HG03139 (cell line): ENCODE results near the gene SYT1.

Experiments
- ATAC-seq: cut with Tn5 transposase; IDR thresholded peaks from one replicate; pipeline ENCODE4 v1.9.1; 2021; ENCODE audit not compliant: unreplicated experiment

Gene SYT1

DNA sequence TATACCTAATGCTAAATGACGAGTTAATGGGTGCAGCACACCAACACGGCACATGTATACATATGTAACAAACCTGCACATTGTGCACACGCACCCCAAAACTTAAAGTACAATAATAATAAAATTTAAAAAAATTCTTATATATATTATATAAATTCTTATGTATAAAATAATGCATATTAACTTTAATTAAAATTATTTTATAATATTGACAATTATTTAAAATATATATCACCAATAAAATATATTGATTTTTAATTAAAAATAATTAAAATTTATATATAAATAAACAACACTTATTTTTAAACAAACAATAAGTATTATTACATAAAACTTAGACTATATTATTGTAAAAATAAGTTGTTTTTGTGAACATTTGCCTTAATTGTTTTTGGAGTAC lies 188.8 kb downstream of the SYT1 start:
- ATAC-seq, result no peak

DNA sequence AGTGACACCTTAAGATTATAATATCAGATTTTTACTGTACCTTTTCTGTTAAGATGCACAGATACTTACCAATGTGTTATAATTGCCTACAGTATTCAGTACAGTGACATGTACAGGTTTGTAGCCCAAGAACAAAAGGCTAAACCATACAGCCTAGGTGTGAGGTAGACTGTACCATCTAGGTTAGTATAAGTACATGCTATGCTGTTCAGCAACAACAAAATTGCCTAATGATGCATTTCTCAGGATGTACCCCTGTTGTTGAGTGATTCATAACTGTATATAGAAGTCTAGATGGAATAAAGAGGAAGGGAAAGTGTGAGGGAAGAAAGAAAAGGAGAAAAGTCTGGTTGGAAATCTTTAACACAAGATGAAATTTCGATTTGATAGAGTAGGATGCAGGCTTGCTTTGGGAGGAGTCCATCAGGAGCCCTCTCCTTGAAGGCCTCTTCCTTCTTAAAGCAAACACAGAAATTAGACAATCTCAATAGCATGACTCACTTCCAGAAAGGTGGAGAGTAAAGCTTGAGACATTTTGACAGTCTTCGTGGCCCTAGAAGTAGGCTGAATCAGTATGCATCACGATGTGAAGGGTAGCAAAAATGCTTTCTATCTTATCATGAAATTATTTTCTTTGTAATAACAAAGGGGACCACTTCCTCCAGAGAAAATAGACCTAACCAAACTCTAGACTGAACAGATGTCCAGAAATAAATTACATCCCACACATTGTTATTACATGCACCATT lies 191.5 kb downstream of the SYT1 start:
- no peak for ATAC-seq

DNA sequence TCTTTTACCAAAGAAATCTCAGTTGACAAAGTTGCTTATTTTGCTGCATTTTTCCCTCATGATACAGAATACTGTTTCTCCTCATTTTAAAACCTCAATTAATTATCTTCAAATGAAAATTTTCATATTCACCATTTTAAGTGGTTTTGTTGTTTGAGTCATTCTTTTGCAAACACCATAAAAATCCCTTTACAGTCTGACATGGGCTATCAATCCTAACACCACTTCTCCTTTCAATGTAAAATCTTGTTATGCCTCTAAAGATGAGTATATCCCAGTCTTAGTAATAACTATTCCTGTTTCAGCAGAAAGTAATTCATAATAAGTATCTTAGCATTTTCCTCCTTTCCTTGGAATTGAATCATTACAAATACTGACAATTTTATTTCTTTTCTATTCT lies 192.2 kb downstream of the SYT1 start:
- ATAC-seq, result no peak

DNA sequence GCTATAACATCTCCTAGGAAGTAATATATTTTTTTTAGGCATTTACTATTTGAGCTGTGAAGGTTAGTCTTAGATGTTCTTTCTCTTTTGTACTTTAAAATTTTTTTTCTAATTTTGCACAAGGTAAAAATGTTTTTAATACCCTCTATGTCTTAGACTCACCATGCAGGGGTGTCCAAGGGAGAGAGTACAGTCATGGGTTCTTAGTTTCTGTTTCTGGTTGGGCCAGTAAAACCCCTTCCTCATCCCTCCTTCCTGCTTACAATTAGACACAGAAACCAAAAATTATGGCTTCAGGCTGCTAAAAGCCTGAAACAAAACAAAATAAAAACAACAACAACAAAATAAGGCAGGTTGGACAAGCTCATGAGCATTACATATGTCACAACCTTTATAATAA lies 193.0 kb downstream of the SYT1 start:
- ATAC-seq, result no peak

DNA sequence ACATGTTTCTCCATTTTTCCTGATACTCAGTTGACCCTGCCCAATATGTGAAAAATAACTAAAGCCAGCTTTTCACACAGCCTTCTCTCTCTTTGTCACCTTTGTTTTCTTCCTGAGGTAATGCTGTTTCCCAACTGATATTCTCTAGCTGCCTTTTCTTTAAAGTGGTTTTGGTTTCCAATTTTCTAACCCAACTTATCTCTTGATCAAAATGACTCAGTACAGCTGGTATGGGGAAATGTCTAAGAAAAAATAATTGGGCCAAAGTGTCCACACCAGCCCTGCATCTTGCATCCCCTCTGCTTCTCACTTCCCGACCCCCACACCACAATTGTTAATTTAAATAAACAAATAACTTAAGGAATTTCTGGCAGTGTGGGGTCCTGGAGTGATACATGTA lies 193.8 kb downstream of the SYT1 start:
- no peak for ATAC-seq

DNA sequence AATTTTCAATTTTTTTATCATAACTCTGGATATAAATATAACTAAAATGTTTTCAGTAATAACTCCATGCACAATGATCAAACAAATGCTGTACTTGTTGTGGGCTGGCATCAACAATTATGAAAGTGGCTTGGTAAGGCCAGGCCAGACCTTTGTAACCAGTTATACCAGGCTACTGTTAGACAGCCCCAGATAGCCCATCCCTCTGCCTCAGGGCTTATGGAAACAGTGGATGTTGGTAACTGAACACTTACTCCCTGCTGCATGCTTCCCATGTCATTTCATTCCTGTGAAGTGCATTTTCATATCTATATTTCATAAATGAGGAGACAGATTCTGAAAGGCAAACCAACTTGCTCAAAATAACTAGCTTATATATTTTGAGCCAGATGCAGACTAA lies 195.0 kb downstream of the SYT1 start:
- ATAC-seq, result no peak

DNA sequence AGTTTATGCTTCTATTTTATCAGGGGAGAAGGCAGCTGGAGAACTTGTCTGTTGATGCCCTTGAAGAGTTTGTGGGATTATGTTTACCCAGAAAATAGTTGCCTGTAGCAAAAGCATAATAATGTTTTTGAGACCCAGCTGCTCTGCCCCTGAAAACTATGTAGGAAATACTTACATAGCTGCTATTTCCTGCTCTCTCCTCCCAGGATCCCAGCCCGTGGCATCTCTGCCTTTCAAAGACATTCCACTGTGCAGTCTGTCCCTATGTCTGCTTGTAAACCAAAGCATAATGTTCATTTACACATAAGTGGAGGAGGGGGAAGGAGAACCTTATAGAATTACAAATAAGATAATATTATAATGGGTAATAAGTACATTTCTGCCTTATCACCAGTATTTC lies 198.7 kb downstream of the SYT1 start:
- ATAC-seq, result no peak

DNA sequence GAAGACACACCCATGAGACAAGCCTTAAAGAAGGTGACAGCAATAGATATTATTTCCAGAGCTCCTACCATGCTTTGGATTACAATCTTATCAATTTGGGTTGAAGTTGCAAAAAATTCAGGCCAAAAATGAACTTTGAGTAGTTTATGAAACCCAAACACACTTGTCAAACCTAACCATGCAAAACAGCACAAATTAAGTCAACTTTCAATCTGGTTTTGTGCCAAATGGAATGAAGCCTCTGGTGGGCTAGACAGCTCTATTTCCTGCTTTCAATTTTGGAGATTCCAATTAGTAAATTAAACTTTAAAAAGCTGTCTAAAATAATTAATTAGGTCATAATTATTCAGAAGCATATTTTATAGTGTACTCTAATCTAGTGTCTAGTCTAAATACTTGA lies 203.4 kb downstream of the SYT1 start:
- no peak for ATAC-seq

DNA sequence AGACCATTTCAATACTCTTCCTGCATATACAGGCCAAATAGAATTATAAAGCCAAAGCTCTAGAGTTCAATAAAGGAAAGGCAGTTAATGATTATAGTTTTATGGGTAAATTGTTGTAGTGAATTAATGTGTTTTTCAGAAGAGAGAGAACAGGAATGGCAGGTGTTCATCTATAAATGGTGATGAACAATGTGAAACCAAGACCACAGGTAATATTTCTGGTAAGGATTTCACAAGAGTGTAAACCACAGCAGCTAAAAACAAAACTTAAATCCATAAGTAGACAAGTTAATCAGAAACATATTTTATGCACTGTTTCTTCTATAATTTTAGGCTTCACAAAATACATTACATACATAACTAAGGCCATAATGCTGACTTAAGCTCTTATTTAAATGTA lies 204.4 kb downstream of the SYT1 start:
- peak; percentile 97 for ATAC-seq

DNA sequence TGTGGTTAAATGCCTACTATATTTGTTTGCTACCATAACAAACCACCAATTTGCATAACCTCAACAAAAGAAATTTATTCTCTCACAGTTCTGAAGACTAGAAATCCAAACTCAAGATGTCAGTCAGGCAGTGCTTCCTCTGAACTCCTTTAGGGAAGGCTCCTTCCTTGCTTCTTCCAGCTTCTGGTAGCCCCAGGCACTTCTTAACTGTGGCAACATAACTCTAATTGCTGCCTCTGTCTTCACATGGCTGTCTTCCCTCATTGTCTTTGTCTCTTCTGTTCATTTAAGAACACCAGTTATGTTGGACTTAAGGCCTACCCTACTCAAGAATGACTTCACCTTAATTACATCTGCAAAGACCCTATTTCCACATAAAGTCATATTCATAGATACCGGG lies 206.9 kb downstream of the SYT1 start:
- ATAC-seq, result no peak

DNA sequence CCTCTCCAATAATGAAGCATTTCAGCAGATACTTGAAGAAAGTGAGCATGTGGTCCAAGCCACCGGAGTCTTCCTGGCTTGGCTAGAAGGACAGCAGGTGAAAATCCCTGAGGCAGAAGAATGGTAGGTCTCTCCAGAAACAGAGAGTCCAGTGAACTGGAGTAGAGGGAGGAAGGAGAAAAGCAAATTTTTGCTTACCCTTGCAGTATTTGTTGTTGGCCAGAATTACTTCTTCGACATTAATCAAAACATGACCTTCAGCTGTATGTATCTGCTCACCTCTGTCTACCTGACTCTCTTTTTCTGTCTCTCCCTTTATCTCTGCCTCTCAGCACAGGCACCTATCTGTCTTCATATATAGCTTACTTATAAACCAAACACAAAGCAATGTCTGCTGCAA lies 208.9 kb downstream of the SYT1 start:
- no peak for ATAC-seq

DNA sequence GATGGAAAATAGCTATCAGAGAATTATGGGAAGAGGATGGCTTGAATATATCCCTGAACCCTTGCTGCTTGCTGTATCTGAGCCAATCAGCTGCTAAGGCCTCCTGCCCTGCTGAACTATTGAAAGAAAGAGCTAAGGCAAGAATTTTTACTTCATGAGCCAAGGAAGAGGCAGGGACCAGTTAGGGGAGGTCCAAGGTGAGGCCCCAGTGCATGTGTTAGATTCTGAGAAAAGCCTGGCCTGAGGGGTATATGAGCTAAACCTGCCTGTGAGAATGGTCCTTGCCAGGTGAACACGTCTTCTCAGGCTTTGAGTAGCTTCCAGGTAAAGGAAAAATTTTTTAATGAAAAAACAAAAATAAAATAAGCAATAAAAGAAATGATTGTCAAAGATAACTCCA lies 218.0 kb downstream of the SYT1 start:
- no peak for ATAC-seq

DNA sequence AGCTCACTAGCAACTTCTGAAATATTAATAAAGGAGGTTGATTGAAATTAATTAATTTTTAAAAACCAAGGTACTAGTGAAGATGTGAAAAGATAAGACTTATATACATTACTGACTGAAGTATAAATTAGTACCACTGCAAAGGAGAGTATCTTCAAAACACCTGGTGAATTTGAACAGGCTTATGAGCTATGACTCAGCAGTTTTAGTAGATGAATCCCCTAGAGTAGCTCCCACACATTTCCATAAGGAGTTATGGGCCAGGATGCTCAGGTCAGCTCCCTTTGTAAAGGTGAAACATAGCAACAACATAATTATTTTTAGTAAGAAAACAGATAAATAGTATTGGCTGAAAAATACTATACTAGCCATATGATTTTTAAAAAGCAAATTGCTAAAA lies 218.6 kb downstream of the SYT1 start:
- no peak for ATAC-seq

DNA sequence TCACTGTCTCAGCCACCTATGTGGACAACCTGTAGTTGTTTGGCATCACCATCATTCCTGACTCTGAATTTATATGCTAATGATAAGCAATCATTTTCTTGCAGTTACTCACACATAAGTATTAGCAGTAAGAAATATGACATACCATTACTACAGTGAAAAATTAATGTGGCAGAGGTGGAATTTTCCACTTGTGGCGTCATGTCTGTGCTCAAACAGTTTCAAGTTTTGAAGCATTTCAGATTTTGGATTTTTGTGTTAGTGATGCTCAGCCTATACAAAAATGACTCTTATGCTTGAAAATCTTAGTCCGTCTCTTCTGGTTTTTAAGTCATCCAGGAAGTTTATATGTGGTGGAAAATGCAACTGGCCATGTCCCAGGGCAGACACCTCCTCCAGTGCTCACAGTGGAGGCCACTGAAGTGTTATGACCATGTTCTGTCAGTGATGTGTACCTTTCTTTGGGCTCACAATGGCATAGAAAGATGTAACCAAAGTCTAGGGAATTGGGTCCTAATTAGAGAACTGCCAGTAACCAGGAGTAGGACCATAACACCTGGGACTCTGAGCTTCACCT lies 220.6 kb downstream of the SYT1 start:
- ATAC-seq, result no peak

DNA sequence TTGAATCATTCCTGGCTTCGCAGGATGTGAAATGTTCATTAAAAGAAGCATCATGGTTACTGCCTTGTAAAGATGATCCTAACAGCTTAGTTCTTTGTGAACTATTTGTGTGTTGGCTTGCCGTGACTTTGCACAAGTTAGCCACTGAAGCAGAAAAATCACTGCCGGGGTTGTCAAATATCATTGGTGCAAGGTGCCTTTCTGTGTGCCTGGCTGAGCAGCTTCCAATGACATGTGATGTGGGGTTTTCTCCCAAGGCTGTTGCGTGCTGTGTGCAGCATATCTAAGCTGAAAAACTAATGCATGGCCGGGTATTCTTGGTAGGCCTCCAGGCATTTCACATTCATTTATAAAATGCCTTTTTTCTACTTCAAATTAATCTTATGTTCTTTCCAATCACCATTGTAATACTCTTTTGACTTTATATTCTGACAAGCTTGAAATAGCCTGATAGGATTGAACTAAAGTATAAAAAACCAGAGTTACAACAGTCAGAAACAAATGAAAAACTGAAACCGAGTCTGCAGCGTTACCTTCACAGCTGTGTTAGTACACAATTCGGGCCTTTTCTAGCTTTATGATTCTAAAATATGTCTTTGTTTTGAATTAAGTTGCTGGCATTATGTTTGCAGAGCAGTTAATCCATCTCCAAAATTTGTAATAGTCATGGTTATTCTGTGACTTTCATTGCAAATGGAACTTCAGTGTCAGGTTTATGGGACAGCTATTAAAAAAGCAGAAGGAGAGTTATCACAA lies 222.1 kb downstream of the SYT1 start:
- ATAC-seq, result no peak

DNA sequence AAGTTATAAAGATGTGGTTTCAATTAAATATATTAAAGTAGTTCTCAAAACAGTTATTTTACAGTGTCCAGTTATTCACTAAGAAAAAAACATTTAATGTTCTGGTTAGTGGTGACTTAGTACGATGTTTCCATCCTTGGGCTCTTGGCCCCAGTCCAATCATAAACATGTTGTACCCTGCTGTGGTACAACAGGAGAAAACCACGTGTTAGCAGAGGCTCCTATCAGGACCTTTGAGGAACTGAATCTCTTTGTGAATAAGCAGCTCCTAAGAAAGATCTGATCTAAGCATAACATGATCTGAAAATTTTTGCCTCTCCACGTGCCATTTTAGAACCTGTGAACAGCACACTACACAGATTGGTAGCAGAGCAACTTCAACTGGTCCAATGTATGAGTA lies 234.0 kb downstream of the SYT1 start:
- no peak for ATAC-seq

DNA sequence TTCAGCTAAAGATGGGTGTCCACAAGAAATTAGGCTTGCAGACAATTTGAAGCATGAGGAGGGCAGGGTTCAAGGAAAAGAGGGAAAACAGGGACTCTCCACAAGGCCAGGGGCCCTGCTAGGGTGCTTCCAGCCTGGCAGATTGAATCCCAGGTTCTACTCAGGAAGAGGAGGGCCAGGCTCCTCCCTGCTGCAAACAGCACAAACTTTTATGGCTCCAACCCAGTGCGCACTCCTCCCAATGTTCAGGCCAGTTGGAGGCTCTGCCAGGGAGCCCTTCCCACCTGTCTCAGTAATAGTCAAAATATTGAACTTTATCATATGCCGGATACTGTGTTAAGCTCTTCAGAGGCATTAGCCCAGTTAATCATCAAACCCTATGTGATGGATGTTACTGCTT lies 244.4 kb downstream of the SYT1 start:
- ATAC-seq, result no peak

DNA sequence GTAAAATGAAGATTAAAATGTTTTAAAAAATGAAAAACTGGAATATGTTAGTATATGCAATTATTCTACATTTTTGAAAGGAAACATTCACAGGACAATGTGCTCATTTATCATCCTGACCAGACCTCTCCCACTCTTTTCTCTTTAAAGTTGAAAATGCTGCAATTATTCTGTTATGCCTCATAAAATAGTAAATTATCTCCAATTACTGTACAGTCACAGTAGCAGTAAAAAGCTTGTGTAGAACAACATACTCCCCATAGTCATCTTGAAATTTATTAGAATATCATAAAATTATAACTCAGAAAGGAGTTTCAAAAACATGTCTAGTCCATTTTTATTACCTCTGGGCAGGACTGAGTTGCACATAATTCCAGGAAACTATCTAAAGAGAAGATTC lies 250.3 kb downstream of the SYT1 start:
- ATAC-seq, result no peak

DNA sequence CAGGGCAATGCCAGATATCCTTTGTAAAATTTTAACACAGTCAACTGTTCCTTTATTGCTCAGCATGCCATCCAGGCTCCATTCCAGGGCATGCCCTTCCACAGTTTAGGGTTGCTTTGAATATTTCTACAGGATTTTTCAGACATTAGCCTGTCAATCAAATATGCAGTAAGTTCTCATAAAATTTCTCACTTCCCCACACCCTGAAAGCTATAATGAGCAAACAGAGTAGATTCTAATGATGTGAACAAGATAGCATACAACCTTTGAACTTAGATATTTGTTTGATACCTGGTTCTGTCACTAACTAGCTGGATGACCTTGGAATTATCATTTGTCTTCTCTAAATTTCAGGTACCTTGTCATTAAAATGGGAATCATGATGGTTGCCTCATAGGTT lies 251.2 kb downstream of the SYT1 start:
- no peak for ATAC-seq

DNA sequence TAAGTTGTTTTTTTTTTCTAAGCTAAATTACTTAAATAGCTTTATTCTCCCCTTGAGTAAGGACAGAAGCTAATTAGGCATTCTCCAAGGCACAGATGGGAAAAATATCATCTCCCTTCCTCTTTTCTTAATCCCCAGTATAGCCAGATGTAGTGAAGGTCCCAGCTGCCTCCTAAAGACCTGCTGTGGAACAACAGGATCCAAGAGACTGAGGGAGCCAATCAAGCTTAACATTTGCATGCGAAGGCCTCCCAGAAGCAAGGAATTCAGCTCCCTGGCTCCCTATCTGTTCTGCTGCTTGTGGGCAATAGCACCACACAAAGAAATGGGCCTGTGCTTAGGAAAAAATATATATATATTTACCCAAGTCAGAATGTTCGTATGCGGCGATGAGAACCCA lies 255.2 kb downstream of the SYT1 start:
- ATAC-seq, result no peak

DNA sequence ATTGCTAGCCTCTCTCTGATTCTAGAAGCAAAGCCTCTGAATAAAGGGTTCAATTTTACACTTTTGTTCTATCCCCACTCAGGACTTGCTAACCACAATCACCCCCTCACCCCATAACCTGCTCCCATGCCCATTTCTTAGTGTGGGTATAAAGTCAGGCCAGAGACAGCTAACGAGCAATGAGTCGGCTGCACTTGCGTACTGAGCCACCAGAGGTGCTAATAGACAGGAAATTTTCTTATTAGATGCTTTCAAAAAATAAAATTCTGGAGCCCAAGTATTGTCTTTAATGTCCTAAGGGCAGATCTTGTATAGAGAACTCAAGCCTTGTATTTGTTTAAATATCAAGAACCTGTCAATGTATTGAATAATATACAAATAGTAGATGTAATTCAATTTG lies 256.9 kb downstream of the SYT1 start:
- ATAC-seq, result peak; percentile 52

DNA sequence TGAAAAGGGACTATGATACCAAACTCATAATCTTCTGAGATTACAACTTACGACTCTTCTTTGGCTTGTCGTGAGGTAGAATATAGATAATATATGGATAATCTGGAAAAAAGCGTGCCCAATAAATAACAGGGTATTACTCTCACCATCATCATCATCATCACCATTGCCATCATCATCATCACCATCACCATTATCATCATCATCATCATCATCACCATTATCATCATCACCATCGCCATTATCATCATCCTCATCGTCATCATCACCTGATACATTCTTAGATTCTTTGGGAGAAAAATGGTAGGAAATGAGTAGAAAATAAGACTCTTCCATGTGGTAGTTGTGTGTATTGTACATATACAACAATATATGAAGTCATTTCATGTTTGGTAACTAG lies 259.8 kb downstream of the SYT1 start:
- no peak for ATAC-seq
